HEK293 (cell line): ENCODE measurements around the gene NAV2.

Experiments
- HOXC10 ChIP-seq: sonication (generic); formaldehyde crosslinking; IDR thresholded peaks from 2 replicates; pipeline ENCODE4 v1.8.1; 2023; ENCODE audit warnings: mild to moderate bottlenecking, missing genetic modification reagents
- SP7 ChIP-seq: fragments of 450-650 bp; formaldehyde crosslinking; IDR thresholded peaks from 2 replicates; pipeline ENCODE4 v1.5.1; 2016; ENCODE audit warnings: missing biosample characterization, missing genetic modification characterization
- TF ChIP-seq, protein P1 (sequence below): fragments of 450-650 bp; formaldehyde crosslinking; IDR thresholded peaks from 2 replicates; pipeline ENCODE4 v1.5.1; 2016; ENCODE audit warnings: missing biosample characterization, missing genetic modification characterization
- TF ChIP-seq, protein P2 (sequence below): fragments of 450-650 bp; formaldehyde crosslinking; IDR thresholded peaks from 2 replicates; pipeline ENCODE4 v1.5.1; 2016; ENCODE audit warnings: missing biosample characterization, missing genetic modification characterization

DNA sequence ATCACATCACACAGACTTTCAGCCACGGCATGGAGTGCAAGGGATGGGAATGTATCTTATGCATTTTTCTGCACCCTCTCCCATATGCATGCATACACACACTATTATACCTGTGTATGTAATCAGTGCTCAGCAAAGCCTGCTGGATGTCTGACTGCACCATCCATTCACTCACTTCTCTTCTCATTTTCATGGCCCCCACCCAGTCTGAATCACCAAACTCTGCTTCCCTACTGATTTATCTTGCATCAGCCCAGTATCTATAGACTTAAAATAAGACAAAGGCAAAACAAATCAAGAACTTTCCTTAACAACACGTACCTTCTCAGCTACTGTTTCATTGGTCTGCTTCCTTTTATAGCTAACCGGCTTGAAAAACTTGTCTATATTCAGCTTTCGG, 426.1 kb downstream of the NAV2 start:
- TF ChIP-seq, protein P1, sequence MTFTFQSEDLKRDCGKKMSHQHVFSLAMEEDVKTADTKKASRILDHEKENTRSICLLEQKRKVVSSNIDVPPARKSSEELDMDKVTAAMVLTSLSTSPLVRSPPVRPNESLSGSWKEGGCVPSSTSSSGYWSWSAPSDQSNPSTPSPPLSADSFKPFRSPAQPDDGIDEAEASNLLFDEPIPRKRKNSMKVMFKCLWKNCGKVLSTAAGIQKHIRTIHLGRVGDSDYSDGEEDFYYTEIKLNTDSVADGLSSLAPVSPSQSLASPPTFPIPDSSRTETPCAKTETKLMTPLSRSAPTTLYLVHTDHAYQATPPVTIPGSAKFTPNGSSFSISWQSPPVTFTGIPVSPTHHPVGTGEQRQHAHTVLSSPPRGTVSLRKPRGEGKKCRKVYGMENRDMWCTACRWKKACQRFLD: no peak
- TF ChIP-seq, protein P2, sequence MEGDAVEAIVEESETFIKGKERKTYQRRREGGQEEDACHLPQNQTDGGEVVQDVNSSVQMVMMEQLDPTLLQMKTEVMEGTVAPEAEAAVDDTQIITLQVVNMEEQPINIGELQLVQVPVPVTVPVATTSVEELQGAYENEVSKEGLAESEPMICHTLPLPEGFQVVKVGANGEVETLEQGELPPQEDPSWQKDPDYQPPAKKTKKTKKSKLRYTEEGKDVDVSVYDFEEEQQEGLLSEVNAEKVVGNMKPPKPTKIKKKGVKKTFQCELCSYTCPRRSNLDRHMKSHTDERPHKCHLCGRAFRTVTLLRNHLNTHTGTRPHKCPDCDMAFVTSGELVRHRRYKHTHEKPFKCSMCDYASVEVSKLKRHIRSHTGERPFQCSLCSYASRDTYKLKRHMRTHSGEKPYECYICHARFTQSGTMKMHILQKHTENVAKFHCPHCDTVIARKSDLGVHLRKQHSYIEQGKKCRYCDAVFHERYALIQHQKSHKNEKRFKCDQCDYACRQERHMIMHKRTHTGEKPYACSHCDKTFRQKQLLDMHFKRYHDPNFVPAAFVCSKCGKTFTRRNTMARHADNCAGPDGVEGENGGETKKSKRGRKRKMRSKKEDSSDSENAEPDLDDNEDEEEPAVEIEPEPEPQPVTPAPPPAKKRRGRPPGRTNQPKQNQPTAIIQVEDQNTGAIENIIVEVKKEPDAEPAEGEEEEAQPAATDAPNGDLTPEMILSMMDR (tag by site-specific recombination): no peak
- TF ChIP-seq HOXC10 (CRISPR knock-in tag) (no peak), SP7 (tag by site-specific recombination) (no peak)
